ENCODE measurements around the gene GATC.

DNA sequence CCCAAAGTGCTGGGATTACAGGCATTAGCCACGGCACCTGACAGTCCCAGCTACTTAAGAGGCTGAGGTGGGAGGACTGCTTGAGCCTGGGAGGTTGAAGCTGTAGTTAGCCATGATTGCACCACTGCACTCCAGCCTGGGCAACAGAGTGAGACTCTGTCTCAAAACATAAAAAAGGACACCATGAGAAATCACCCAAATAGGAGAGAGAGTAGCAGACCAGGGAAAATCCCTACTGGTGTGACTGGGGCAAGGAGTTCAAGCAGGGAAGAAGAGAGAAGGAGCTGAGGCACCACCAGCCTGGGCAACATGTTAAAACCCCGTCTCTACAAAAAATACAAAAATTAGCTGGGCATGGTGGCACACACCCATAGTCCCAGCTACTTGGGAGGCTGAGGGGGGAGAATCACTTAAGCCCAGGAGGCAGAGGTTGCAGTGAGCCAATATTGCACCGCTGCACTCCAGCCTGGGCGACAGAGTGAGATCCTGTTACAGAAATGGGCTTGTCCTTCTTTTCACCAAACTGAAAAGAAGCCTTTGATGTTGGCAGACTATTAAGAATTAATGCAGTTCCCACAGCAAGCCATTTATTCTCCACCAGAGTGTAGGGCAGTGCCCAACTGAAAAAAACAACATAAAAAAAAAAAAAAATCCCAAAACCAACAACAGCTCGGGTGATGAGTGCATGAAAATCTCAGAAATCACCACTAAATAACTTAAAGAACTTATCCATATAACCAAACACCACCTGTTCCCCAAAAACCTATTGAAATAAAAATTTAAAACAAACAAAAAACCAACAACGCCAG lies 27.8 kb downstream of the GATC start:
- TF ChIP-seq, protein P1, sequence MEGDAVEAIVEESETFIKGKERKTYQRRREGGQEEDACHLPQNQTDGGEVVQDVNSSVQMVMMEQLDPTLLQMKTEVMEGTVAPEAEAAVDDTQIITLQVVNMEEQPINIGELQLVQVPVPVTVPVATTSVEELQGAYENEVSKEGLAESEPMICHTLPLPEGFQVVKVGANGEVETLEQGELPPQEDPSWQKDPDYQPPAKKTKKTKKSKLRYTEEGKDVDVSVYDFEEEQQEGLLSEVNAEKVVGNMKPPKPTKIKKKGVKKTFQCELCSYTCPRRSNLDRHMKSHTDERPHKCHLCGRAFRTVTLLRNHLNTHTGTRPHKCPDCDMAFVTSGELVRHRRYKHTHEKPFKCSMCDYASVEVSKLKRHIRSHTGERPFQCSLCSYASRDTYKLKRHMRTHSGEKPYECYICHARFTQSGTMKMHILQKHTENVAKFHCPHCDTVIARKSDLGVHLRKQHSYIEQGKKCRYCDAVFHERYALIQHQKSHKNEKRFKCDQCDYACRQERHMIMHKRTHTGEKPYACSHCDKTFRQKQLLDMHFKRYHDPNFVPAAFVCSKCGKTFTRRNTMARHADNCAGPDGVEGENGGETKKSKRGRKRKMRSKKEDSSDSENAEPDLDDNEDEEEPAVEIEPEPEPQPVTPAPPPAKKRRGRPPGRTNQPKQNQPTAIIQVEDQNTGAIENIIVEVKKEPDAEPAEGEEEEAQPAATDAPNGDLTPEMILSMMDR (IDR thresholded peaks at IDR 0.05): no peak
- no peak for TF ChIP-seq EZH2 (IDR thresholded peaks at IDR 0.05; ENCODE audit: borderline replicate concordance, insufficient read depth, low read depth, low read length, poor library complexity, severe bottlenecking)
